HG03196 (cell line): ENCODE results near the gene SULT1C3.

Experiments used
- ATAC-seq: cut with Tn5 transposase; IDR thresholded peaks from one replicate; pipeline ENCODE4 v1.9.1; 2021; ENCODE audit not compliant: unreplicated experiment

The SULT1C3 gene

GRCh38 chr2:108301558-108301957, 61.8 kb downstream of the SULT1C3 start:
- no peak for ATAC-seq

GRCh38 chr2:108304975-108305374, 65.2 kb downstream of the SULT1C3 start:
- ATAC-seq = no peak

- ATAC-seq = no peak
Observed at GRCh38 chr2:108305901-108306300, 66.1 kb downstream of the SULT1C3 start.

GRCh38 chr2:108309903-108310302, 70.1 kb downstream of the SULT1C3 start:
- no peak for ATAC-seq
